ENCODE results near the gene BET1.

- TF ChIP-seq CTCF (IDR thresholded peaks at IDR 0.05; ENCODE audit: control extremely low read depth in 1 of 3, insufficient read depth in 1 of 3, low read depth in 1 of 3, low read length in 3 of 3) (no peak), TEAD4 (IDR thresholded peaks at IDR 0.05; ENCODE audit: low read depth, low read length) (no peak), POLR2AphosphoS5 (IDR thresholded peaks at IDR 0.05; ENCODE audit: low read depth, low read length) (no peak), BACH1 (IDR thresholded peaks at IDR 0.05; ENCODE audit: low read length) (no peak), POLR2A (IDR thresholded peaks at IDR 0.05; ENCODE audit: control extremely low read depth in 1 of 2, low read depth in 2 of 2, low read length in 2 of 2) (no peak), EZH2 (IDR thresholded peaks at IDR 0.05; ENCODE audit: low read depth, low read length, severe bottlenecking) (no peak), EP300 (IDR thresholded peaks at IDR 0.05; ENCODE audit: borderline replicate concordance in 1 of 2, low read depth in 2 of 2, low read length in 2 of 2) (no peak), BRCA1 (IDR thresholded peaks at IDR 0.05; ENCODE audit: low read depth, low read length) (no peak), JUND (IDR thresholded peaks at IDR 0.05; ENCODE audit: low read length) (no peak), SP1 (IDR thresholded peaks at IDR 0.05; ENCODE audit: low read depth, low read length) (no peak), MAX (IDR thresholded peaks at IDR 0.05) (no peak), RAD21 (IDR thresholded peaks at IDR 0.05 in 1 of 2, conservative IDR thresholded peaks at IDR 0.05 in 1 of 2; ENCODE audit: low read depth in 2 of 2, low read length in 2 of 2) (no peak), GTF2F1 (IDR thresholded peaks at IDR 0.05; ENCODE audit: borderline replicate concordance, low read depth, low read length) (no peak), JUN (IDR thresholded peaks at IDR 0.05; ENCODE audit: low read depth, low read length) (no peak)
These were observed 48.9 kb downstream of the BET1 start for GRCh38 chr7:93955304-93955703.
